WTC11 (cell line): ENCODE results near the gene LDHD. TPM values are rescaled to one million over a fixed set of nuclear protein-coding genes. Genes with fewer than 3 reads are reported as not detected.

Source experiments
- EMX1 ChIP-seq: fragments of 250-450 bp; sonication (Bioruptor Pico); IDR thresholded peaks from 2 replicates; pipeline ENCODE4 v1.8.0; 2021; ENCODE audit warnings: mild to moderate bottlenecking
- ETV6 ChIP-seq: sonication (generic); formaldehyde crosslinking; IDR thresholded peaks from 2 replicates; pipeline ENCODE4 v1.8.1; 2022; ENCODE audit warnings: mild to moderate bottlenecking, missing genetic modification reagents
- GTF2I ChIP-seq: fragments of 250-450 bp; sonication (Bioruptor Pico); conservative IDR thresholded peaks from 2 replicates; pipeline ENCODE4 v1.4.0; 2021; ENCODE audit warnings: mild to moderate bottlenecking
- HMGXB4 ChIP-seq: sonication (generic); formaldehyde crosslinking; IDR thresholded peaks from 2 replicates; pipeline ENCODE4 v1.8.1; 2023; ENCODE audit warnings: mild to moderate bottlenecking, moderate library complexity, missing genetic modification reagents
- NFATC4 ChIP-seq: fragments of 250-450 bp; sonication (Bioruptor Pico); IDR thresholded peaks from 2 replicates; pipeline ENCODE4 v1.9.0; 2021; ENCODE audit warnings: mild to moderate bottlenecking
- NR2C2 ChIP-seq: sonication (generic); formaldehyde crosslinking; IDR thresholded peaks from 2 replicates; pipeline ENCODE4 v1.8.0; 2022; ENCODE audit warnings: mild to moderate bottlenecking, missing genetic modification reagents
- PRRX2 ChIP-seq: fragments of 250-450 bp; sonication (Bioruptor Pico); IDR thresholded peaks from 2 replicates; pipeline ENCODE4 v1.8.0; 2021; ENCODE audit warnings: mild to moderate bottlenecking
- SMAD3 ChIP-seq: sonication (generic); formaldehyde crosslinking; IDR thresholded peaks from 2 replicates; pipeline ENCODE4 v1.8.0; 2022; ENCODE audit warnings: missing genetic modification reagents, mild to moderate bottlenecking, borderline replicate concordance
- SP1 ChIP-seq: sonication (generic); formaldehyde crosslinking; conservative IDR thresholded peaks from 2 replicates; pipeline ENCODE4 v1.8.1; 2022; ENCODE audit warnings: missing genetic modification reagents
- TCF7 ChIP-seq: sonication (generic); formaldehyde crosslinking; IDR thresholded peaks from 2 replicates; pipeline ENCODE4 v1.8.0; 2022; ENCODE audit warnings: mild to moderate bottlenecking, low read depth, missing genetic modification reagents, moderate library complexity
- TEAD1 ChIP-seq: sonication (generic); formaldehyde crosslinking; IDR thresholded peaks from 2 replicates; pipeline ENCODE4 v1.8.0; 2022; ENCODE audit warnings: mild to moderate bottlenecking, missing genetic modification reagents
- ZNF232 ChIP-seq: sonication (generic); formaldehyde crosslinking; IDR thresholded peaks from 2 replicates; pipeline ENCODE4 v1.8.0; 2022; ENCODE audit warnings: mild to moderate bottlenecking, missing genetic modification reagents
- ZNF263 ChIP-seq: sonication (generic); formaldehyde crosslinking; IDR thresholded peaks from 2 replicates; pipeline ENCODE4 v1.8.1; 2022; ENCODE audit warnings: low read depth, mild to moderate bottlenecking, moderate library complexity, missing genetic modification reagents
- ZNF281 ChIP-seq: sonication (generic); formaldehyde crosslinking; IDR thresholded peaks from 2 replicates; pipeline ENCODE4 v1.8.0; 2023; ENCODE audit warnings: mild to moderate bottlenecking, missing genetic modification reagents
- total RNA-seq: library from RNA; stranded (reverse); gene quantifications from 3 replicates; pipeline ENCODE4 v1.2.3, GENCODE V29; 2021
- TF ChIP-seq, protein P1 (sequence below): sonication (generic); formaldehyde crosslinking; IDR thresholded peaks from 2 replicates; pipeline ENCODE4 v1.8.1; 2023; ENCODE audit warnings: mild to moderate bottlenecking, missing genetic modification reagents, moderate library complexity
- TF ChIP-seq, protein P2 (sequence below): sonication (generic); formaldehyde crosslinking; IDR thresholded peaks from 2 replicates; pipeline ENCODE4 v1.8.1; 2022; ENCODE audit warnings: low read depth, mild to moderate bottlenecking, moderate library complexity, missing genetic modification reagents, borderline replicate concordance
- TF ChIP-seq, protein P3 (sequence below): sonication (generic); formaldehyde crosslinking; IDR thresholded peaks from 2 replicates; pipeline ENCODE4 v1.8.0; 2022; ENCODE audit warnings: missing genetic modification reagents

Gene LDHD
- total RNA-seq, 1 experiment from 2014 or later: 12.3 TPM

DNA sequence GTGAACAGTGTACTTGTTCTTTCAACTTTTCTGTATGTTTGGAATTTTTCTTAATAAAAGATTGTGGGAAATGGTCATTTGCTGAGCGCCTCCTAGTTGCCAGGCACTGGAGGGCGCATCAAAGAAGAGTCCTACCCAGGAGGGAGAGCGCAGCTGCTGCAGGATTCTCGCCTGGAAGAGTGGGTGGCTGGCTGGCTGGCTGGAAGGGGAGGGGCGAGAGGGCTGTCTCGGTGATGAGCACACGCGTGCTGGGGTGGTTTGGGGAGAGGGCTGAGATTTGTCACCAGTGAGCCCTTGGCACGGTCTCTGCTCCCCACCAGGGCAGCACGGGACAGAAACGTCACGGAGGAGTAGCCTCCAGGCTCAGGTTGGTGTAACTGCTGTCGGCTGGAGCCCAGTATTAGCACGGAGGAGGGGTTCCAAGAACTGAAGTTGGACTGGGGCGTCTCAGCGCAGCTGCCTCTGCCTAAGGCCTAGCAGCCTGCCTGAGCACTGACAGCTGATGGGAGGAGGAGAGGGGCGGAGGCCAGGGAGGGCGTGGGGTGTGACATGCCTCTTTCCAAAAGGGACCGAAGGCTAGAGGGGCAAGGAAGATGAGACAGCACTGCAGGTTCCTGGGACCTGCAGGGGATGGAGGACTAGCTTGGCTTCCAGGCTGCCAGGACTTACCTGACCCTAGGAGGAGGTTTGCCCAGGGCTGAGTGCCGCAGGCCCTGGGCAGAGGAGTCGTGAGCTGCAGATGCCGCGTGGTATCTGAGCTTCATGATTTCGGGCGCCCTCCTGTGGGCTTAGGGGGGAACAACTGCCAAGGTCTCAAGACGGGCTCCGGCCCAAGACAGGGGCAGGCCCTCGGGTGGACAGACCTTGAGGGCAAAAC is 5.7 kb downstream of the LDHD start (continued):
- TF ChIP-seq ZNF281 (CRISPR knock-in tag) (no peak), ZNF263 (CRISPR knock-in tag) (no peak), PRRX2 (CRISPR knock-in tag) (no peak), EMX1 (CRISPR knock-in tag) (no peak), ZNF232 (CRISPR knock-in tag) (peak; percentile 52; the same call in 1 of the 2 replicates), SMAD3 (CRISPR knock-in tag) (0 out of 2 replicates have a peak, but pooled peaks have one; percentile 57), NFATC4 (CRISPR knock-in tag) (no peak), HMGXB4 (no peak), SP1 (no peak; the same call in 1 of the 2 replicates), NR2C2 (no peak), GTF2I (CRISPR knock-in tag) (no peak), TCF7 (CRISPR knock-in tag) (no peak), TEAD1 (CRISPR knock-in tag) (peak; percentile 62; the same call in 1 of the 2 replicates), ETV6 (0 out of 2 replicates have a peak, but pooled peaks have one; percentile 7)
- TF ChIP-seq, protein P1, sequence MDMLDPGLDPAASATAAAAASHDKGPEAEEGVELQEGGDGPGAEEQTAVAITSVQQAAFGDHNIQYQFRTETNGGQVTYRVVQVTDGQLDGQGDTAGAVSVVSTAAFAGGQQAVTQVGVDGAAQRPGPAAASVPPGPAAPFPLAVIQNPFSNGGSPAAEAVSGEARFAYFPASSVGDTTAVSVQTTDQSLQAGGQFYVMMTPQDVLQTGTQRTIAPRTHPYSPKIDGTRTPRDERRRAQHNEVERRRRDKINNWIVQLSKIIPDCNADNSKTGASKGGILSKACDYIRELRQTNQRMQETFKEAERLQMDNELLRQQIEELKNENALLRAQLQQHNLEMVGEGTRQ: no peak
- TF ChIP-seq, protein P2, sequence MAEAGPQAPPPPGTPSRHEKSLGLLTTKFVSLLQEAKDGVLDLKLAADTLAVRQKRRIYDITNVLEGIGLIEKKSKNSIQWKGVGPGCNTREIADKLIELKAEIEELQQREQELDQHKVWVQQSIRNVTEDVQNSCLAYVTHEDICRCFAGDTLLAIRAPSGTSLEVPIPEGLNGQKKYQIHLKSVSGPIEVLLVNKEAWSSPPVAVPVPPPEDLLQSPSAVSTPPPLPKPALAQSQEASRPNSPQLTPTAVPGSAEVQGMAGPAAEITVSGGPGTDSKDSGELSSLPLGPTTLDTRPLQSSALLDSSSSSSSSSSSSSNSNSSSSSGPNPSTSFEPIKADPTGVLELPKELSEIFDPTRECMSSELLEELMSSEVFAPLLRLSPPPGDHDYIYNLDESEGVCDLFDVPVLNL: no peak
- TF ChIP-seq, protein P3, sequence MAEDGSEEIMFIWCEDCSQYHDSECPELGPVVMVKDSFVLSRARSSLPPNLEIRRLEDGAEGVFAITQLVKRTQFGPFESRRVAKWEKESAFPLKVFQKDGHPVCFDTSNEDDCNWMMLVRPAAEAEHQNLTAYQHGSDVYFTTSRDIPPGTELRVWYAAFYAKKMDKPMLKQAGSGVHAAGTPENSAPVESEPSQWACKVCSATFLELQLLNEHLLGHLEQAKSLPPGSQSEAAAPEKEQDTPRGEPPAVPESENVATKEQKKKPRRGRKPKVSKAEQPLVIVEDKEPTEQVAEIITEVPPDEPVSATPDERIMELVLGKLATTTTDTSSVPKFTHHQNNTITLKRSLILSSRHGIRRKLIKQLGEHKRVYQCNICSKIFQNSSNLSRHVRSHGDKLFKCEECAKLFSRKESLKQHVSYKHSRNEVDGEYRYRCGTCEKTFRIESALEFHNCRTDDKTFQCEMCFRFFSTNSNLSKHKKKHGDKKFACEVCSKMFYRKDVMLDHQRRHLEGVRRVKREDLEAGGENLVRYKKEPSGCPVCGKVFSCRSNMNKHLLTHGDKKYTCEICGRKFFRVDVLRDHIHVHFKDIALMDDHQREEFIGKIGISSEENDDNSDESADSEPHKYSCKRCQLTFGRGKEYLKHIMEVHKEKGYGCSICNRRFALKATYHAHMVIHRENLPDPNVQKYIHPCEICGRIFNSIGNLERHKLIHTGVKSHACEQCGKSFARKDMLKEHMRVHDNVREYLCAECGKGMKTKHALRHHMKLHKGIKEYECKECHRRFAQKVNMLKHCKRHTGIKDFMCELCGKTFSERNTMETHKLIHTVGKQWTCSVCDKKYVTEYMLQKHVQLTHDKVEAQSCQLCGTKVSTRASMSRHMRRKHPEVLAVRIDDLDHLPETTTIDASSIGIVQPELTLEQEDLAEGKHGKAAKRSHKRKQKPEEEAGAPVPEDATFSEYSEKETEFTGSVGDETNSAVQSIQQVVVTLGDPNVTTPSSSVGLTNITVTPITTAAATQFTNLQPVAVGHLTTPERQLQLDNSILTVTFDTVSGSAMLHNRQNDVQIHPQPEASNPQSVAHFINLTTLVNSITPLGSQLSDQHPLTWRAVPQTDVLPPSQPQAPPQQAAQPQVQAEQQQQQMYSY (CRISPR knock-in tag): no peak
